HUES6 (cell line): ENCODE measurements around the gene CALCB.

Experiments used
- H3K27ac ChIP-seq: 2 replicates; pipeline ENCODE4 v1.7.0; 2013; ENCODE audit warnings: low read depth, mild to moderate bottlenecking, low read length, inconsistent platforms
- H3K27me3 ChIP-seq: 2 replicates; pipeline ENCODE4 v1.6.1; 2013; ENCODE audit warnings: low read length; ENCODE audit not compliant: control insufficient read depth, insufficient read depth
- H3K36me3 ChIP-seq: 2 replicates; pipeline ENCODE4 v1.6.1; 2013; ENCODE audit warnings: low read length; ENCODE audit not compliant: control insufficient read depth, insufficient read depth
- H3K4me1 ChIP-seq: 2 replicates; pipeline ENCODE4 v1.6.1; 2013; ENCODE audit warnings: low read length; ENCODE audit not compliant: control insufficient read depth, insufficient read depth
- H3K4me3 ChIP-seq: 2 replicates; pipeline ENCODE4 v1.5.1; 2013; ENCODE audit warnings: low read depth, low read length
- H3K9ac ChIP-seq: one replicate; pipeline ENCODE4 v1.6.1; 2013; ENCODE audit warnings: mild to moderate bottlenecking, low read length
- H3K9me3 ChIP-seq: 2 replicates; pipeline ENCODE4 v1.6.1; 2013; ENCODE audit warnings: low read depth, low read length; ENCODE audit not compliant: control insufficient read depth, insufficient read depth

Gene CALCB

GRCh38 chr11:15119352-15119751, 46.0 kb downstream of the CALCB start:
- Histone ChIP-seq H3K36me3 (no peaks in the 10 kb centered on the region), H3K9ac (no peak overlapping the region), H3K27ac (no peak overlapping the region), H3K4me3 (no peak overlapping the region), H3K27me3 (peaks cover 34% of the 10 kb centered on the region), H3K9me3 (no peaks in the 10 kb centered on the region), H3K4me1 (0 out of 2 replicates have a peak, but pooled peaks cover 4% of the 10 kb centered on the region)

- Histone ChIP-seq H3K4me3 (no peak overlapping the region), H3K27ac (no peak overlapping the region), H3K27me3 (peaks cover 30% of the 10 kb centered on the region), H3K9ac (no peak overlapping the region), H3K4me1 (0 out of 2 replicates have a peak, but pooled peaks cover 2% of the 10 kb centered on the region), H3K36me3 (no peaks in the 10 kb centered on the region), H3K9me3 (no peaks in the 10 kb centered on the region)
Measured at GRCh38 chr11:15119826-15120225, 46.4 kb downstream of the CALCB start.

- H3K9me3 ChIP-seq: no peaks in the 10 kb centered on the region
- H3K9ac ChIP-seq: no peak overlapping the region
- no peak overlapping the region for H3K4me3 ChIP-seq
- H3K36me3 ChIP-seq: no peaks in the 10 kb centered on the region
- H3K27me3 ChIP-seq: peaks cover 3% of the 10 kb centered on the region; the same call in 1 of the 2 replicates
- no peak overlapping the region for H3K27ac ChIP-seq
- H3K4me1 ChIP-seq: no peaks in the 10 kb centered on the region
Measured at GRCh38 chr11:15123849-15124248, 50.5 kb downstream of the CALCB start.

- no peaks in the 10 kb centered on the region for H3K4me1 ChIP-seq
- no peak overlapping the region for H3K9ac ChIP-seq
- no peak overlapping the region for H3K4me3 ChIP-seq
- no peaks in the 10 kb centered on the region for H3K27me3 ChIP-seq
- H3K9me3 ChIP-seq: no peaks in the 10 kb centered on the region
- H3K27ac ChIP-seq: no peak overlapping the region
- H3K36me3 ChIP-seq: no peaks in the 10 kb centered on the region
Measured at GRCh38 chr11:15124528-15124927, 51.1 kb downstream of the CALCB start.

- no peak overlapping the region for H3K9ac ChIP-seq
- no peak overlapping the region for H3K4me3 ChIP-seq
- no peaks in the 10 kb centered on the region for H3K9me3 ChIP-seq
- H3K4me1 ChIP-seq: no peaks in the 10 kb centered on the region
- no peaks in the 10 kb centered on the region for H3K27me3 ChIP-seq
- no peak overlapping the region for H3K27ac ChIP-seq
- H3K36me3 ChIP-seq: no peaks in the 10 kb centered on the region
Measured at GRCh38 chr11:15127341-15127740, 53.9 kb downstream of the CALCB start.
